K562 (cell line): ENCODE data around the gene SPRTN. TPM values are rescaled to one million over a fixed set of nuclear protein-coding genes. Genes with fewer than 3 reads are reported as not detected.

Source experiments
- BRD9 ChIP-seq: fragments of 450-650 bp; IDR thresholded peaks from 2 replicates; pipeline ENCODE4 v1.6.1; 2018; ENCODE audit warnings: low read depth; ENCODE audit not compliant: partially characterized antibody
- EWSR1 ChIP-seq: fragments of 450-650 bp; IDR thresholded peaks from 2 replicates; pipeline ENCODE4 v1.6.1; 2018; ENCODE audit warnings: borderline replicate concordance, mild to moderate bottlenecking, low read depth, moderate library complexity; ENCODE audit not compliant: partially characterized antibody
- FIP1L1 ChIP-seq: fragments of 200-400 bp; formaldehyde crosslinking; IDR thresholded peaks from 2 replicates; pipeline ENCODE4 v1.6.1; 2018; ENCODE audit warnings: mild to moderate bottlenecking, low read depth, low read length; ENCODE audit not compliant: poor library complexity, severe bottlenecking
- GABPB1 ChIP-seq: sonication (generic); formaldehyde crosslinking; IDR thresholded peaks from 2 replicates; pipeline ENCODE4 v1.8.0; 2022; ENCODE audit warnings: mild to moderate bottlenecking, missing genetic modification reagents
- ILF3 ChIP-seq: fragments of 450-650 bp; IDR thresholded peaks from 2 replicates; pipeline ENCODE4 v1.6.1; 2018; ENCODE audit warnings: antibody characterized with exemption, mild to moderate bottlenecking, moderate library complexity, borderline replicate concordance
- KHSRP ChIP-seq: fragments of 450-650 bp; IDR thresholded peaks from 2 replicates; pipeline ENCODE4 v1.6.1; 2017
- MBD2 ChIP-seq: sonication (generic); IDR thresholded peaks from 2 replicates; pipeline ENCODE4 v1.6.1; 2016; ENCODE audit warnings: low read depth, borderline replicate concordance
- MTA3 ChIP-seq: fragments of 450-650 bp; formaldehyde crosslinking; IDR thresholded peaks from 2 replicates; pipeline ENCODE4 v1.6.1; 2017; ENCODE audit warnings: mild to moderate bottlenecking, borderline replicate concordance
- NBN ChIP-seq: fragments of 450-650 bp; IDR thresholded peaks from 2 replicates; pipeline ENCODE4 v1.6.1; 2016; ENCODE audit warnings: low read depth, mild to moderate bottlenecking
- RB1 ChIP-seq: fragments of 450-650 bp; IDR thresholded peaks from 2 replicates; pipeline ENCODE4 v1.6.1; 2017; ENCODE audit warnings: low read depth, mild to moderate bottlenecking
- polyA plus RNA-seq, 8 experiments: library from polyadenylated mRNA; depleted of rRNA in 4 of 8; stranded (reverse) in 5 of 8; unstranded in 3 of 8; fragments of >200 nt; fragmentation: Nextera tagmentation in 2 of 8; fragmentation: Illumina TruSeq in 1 of 8; extraction: Ambion mirVana in 2 of 8; extraction: Trizol in 1 of 8; gene quantifications; 2 replicates each; pipeline versions ENCODE4 v1.2.1 to v1.2.3, GENCODE V29; 2011 to 2014; ENCODE audit warnings: inconsistent platforms in 1 of 8, missing spikeins in 1 of 8
- total RNA-seq, 7 experiments: library from RNA; depleted of rRNA in 6 of 7; stranded (reverse); fragments of >200 nt in 6 of 7; fragmentation: Illumina TruSeq in 2 of 7; extraction: Trizol in 2 of 7; gene quantifications; 2 replicates each; pipeline versions ENCODE4 v1.2.1 to v1.2.3, GENCODE V29; 2011 to 2021; ENCODE audit warnings: low replicate concordance in 1 of 7
- TF ChIP-seq, protein P1 (sequence below): fragments of 450-650 bp; IDR thresholded peaks from 2 replicates; pipeline ENCODE4 v1.6.1; 2016; ENCODE audit warnings: missing biosample characterization, missing genetic modification characterization
- TF ChIP-seq, protein P2 (sequence below): sonication (generic); formaldehyde crosslinking; IDR thresholded peaks from 2 replicates; pipeline ENCODE4 v1.8.1; 2022; ENCODE audit warnings: missing genetic modification reagents
- TF ChIP-seq, protein P3 (sequence below): sonication (generic); formaldehyde crosslinking; IDR thresholded peaks from 2 replicates; pipeline ENCODE4 v1.8.0; 2022; ENCODE audit warnings: mild to moderate bottlenecking, missing genetic modification reagents, borderline replicate concordance
- TF ChIP-seq, protein P4 (sequence below), 2 experiments: fragments of 450-650 bp; conservative IDR thresholded peaks; 2 replicates each; pipeline ENCODE4 v1.6.1; 2017; ENCODE audit warnings: mild to moderate bottlenecking in 2 of 2, moderate library complexity in 2 of 2
- TF ChIP-seq, protein P5 (sequence below): fragments of 450-650 bp; IDR thresholded peaks from 2 replicates; pipeline ENCODE4 v1.6.1; 2014; ENCODE audit warnings: low read depth, mild to moderate bottlenecking, moderate library complexity, borderline replicate concordance
- TF ChIP-seq, protein P6 (sequence below): fragments of 250-450 bp; sonication (Bioruptor Pico); IDR thresholded peaks from 2 replicates; pipeline ENCODE4 v1.5.1; 2021; ENCODE audit warnings: mild to moderate bottlenecking

SPRTN gene
- total and polyA plus RNA-seq, 9 of the 15 experiments (the other 6 are each of a cell fraction or from before 2014, with no cell fraction given), result 8.1 to 32.5 (median 21.2) TPM

DNA sequence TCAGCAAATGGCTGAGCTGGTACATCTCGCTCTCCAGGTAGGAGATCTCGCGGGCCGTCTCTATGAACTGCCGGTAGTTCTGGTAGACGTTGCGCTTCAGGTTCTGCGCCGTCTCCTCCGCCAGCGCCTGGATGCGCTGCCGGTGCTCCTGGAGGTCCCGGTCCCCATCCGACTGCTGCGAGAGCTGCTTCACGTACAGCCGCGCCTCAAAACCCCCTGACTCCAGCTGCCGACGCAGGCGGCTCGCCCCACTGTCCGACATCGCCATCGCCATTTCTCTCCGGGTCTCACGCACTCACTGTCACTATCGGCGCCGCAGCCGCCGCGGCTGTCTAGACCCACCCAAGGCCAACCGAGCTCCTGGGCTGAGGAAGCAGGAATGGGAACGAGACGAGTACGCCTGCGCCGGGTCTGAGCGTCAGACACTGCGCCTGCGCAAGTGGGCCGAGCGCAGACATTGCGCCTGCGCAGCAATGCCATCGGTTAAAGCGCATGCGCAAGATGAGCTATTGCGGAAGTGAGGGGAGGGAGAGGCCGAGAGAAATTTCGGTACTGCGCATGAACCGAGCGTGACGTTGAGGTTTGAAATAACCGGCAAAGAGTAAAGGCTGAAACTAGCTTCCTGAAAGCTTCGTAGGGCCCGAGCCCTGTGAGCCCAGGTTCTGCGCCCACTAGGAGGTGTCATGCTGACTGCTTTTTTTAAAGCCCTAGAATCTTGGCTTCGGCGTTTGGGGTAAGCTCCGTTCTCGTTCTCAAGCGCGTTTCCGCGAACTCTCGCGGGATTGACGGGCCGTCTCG lies 422 bp upstream of the SPRTN start, which contains the start of gene EXOC8 (continued):
- TF ChIP-seq, protein P1, sequence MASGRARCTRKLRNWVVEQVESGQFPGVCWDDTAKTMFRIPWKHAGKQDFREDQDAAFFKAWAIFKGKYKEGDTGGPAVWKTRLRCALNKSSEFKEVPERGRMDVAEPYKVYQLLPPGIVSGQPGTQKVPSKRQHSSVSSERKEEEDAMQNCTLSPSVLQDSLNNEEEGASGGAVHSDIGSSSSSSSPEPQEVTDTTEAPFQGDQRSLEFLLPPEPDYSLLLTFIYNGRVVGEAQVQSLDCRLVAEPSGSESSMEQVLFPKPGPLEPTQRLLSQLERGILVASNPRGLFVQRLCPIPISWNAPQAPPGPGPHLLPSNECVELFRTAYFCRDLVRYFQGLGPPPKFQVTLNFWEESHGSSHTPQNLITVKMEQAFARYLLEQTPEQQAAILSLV (tag), result no peak
- TF ChIP-seq, protein P2, sequence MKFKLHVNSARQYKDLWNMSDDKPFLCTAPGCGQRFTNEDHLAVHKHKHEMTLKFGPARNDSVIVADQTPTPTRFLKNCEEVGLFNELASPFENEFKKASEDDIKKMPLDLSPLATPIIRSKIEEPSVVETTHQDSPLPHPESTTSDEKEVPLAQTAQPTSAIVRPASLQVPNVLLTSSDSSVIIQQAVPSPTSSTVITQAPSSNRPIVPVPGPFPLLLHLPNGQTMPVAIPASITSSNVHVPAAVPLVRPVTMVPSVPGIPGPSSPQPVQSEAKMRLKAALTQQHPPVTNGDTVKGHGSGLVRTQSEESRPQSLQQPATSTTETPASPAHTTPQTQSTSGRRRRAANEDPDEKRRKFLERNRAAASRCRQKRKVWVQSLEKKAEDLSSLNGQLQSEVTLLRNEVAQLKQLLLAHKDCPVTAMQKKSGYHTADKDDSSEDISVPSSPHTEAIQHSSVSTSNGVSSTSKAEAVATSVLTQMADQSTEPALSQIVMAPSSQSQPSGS (CRISPR knock-in tag), result no peak
- TF ChIP-seq, protein P3, sequence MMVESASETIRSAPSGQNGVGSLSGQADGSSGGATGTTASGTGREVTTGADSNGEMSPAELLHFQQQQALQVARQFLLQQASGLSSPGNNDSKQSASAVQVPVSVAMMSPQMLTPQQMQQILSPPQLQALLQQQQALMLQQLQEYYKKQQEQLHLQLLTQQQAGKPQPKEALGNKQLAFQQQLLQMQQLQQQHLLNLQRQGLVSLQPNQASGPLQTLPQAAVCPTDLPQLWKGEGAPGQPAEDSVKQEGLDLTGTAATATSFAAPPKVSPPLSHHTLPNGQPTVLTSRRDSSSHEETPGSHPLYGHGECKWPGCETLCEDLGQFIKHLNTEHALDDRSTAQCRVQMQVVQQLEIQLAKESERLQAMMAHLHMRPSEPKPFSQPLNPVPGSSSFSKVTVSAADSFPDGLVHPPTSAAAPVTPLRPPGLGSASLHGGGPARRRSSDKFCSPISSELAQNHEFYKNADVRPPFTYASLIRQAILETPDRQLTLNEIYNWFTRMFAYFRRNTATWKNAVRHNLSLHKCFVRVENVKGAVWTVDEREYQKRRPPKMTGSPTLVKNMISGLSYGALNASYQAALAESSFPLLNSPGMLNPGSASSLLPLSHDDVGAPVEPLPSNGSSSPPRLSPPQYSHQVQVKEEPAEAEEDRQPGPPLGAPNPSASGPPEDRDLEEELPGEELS (CRISPR knock-in tag), result 0 out of 2 replicates have a peak, but pooled peaks have one; percentile 9
- TF ChIP-seq, protein P4, sequence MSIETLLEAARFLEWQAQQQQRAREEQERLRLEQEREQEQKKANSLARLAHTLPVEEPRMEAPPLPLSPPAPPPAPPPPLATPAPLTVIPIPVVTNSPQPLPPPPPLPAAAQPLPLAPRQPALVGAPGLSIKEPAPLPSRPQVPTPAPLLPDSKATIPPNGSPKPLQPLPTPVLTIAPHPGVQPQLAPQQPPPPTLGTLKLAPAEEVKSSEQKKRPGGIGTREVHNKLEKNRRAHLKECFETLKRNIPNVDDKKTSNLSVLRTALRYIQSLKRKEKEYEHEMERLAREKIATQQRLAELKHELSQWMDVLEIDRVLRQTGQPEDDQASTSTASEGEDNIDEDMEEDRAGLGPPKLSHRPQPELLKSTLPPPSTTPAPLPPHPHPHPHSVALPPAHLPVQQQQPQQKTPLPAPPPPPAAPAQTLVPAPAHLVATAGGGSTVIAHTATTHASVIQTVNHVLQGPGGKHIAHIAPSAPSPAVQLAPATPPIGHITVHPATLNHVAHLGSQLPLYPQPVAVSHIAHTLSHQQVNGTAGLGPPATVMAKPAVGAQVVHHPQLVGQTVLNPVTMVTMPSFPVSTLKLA (conservative IDR thresholded peaks at IDR 0.05), result peak in 1 of 2 experiments; percentile 74; a peak in 2 of 4 replicates
- TF ChIP-seq MBD2, result peak; percentile 74; the same call in 1 of the 2 replicates
- TF ChIP-seq, protein P5, sequence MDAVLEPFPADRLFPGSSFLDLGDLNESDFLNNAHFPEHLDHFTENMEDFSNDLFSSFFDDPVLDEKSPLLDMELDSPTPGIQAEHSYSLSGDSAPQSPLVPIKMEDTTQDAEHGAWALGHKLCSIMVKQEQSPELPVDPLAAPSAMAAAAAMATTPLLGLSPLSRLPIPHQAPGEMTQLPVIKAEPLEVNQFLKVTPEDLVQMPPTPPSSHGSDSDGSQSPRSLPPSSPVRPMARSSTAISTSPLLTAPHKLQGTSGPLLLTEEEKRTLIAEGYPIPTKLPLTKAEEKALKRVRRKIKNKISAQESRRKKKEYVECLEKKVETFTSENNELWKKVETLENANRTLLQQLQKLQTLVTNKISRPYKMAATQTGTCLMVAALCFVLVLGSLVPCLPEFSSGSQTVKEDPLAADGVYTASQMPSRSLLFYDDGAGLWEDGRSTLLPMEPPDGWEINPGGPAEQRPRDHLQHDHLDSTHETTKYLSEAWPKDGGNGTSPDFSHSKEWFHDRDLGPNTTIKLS, result peak; percentile 94
- TF ChIP-seq, protein P6, sequence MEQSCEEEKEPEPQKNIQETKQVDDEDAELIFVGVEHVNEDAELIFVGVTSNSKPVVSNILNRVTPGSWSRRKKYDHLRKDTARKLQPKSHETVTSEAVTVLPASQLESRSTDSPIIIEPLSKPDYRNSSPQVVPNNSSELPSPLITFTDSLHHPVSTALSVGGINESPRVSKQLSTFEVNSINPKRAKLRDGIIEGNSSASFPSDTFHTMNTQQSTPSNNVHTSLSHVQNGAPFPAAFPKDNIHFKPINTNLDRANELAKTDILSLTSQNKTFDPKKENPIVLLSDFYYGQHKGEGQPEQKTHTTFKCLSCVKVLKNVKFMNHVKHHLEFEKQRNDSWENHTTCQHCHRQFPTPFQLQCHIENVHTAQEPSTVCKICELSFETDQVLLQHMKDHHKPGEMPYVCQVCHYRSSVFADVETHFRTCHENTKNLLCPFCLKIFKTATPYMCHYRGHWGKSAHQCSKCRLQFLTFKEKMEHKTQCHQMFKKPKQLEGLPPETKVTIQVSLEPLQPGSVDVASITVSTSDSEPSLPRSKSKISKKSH (CRISPR knock-in tag), result no peak
- peak; percentile 73; the same call in 1 of the 2 replicates for TF ChIP-seq MTA3
- TF ChIP-seq FIP1L1, result no peak
- TF ChIP-seq BRD9, result no peak
- no peak for TF ChIP-seq ILF3
- no peak for TF ChIP-seq NBN
- no peak for TF ChIP-seq KHSRP
- peak; percentile 71; the same call in 1 of the 2 replicates for TF ChIP-seq GABPB1 (CRISPR knock-in tag)
- TF ChIP-seq RB1, result peak; percentile 4; the same call in 1 of the 2 replicates
- TF ChIP-seq EWSR1, result no peak
